Measurements from ENCODE around the gene FAM98B.

FAM98B gene

GRCh38 chr15:38533926-38534325 is 80.0 kb downstream of the FAM98B start (continued):
- TF ChIP-seq ZBTB21 (tag by site-specific recombination; IDR thresholded peaks at IDR 0.05) (no peak), ZFP69B (tag by site-specific recombination; IDR thresholded peaks at IDR 0.05) (no peak), ZNF701 (tag by site-specific recombination; IDR thresholded peaks at IDR 0.05) (no peak)

- no peak for TF ChIP-seq ZNF391 (tag by site-specific recombination; IDR thresholded peaks at IDR 0.05; ENCODE audit: borderline replicate concordance, low read depth)
- no peak for TF ChIP-seq ZNF138 (tag by site-specific recombination; IDR thresholded peaks at IDR 0.05; ENCODE audit: borderline replicate concordance)
- TF ChIP-seq ZNF248 (tag by site-specific recombination; IDR thresholded peaks at IDR 0.05), result no peak
- no peak for TF ChIP-seq ZFP41 (tag by site-specific recombination; IDR thresholded peaks at IDR 0.05; ENCODE audit: borderline replicate concordance)
- TF ChIP-seq ZXDB (tag by site-specific recombination; IDR thresholded peaks at IDR 0.05), result no peak
- TF ChIP-seq ZNF26 (tag by site-specific recombination; IDR thresholded peaks at IDR 0.05), result no peak
- no peak for TF ChIP-seq BCL11A (tag by site-specific recombination; IDR thresholded peaks at IDR 0.05; ENCODE audit: low read depth)
- no peak for TF ChIP-seq ZNF510 (tag by site-specific recombination; IDR thresholded peaks at IDR 0.05; ENCODE audit: insufficient replicate concordance)
- no peaks in the 10 kb centered on the region for H3K36me3 ChIP-seq (ENCODE audit: control insufficient read depth in 2 of 2, insufficient read depth in 1 of 2, low read length in 2 of 2)
- H3K9me3 ChIP-seq (ENCODE audit: control insufficient read depth, insufficient read depth, low read depth, low read length), result no peaks in the 10 kb centered on the region
- H3K4me1 ChIP-seq (ENCODE audit: control insufficient read depth, insufficient read depth, low read length), result peaks cover 8% of the 10 kb centered on the region; the same call in 1 of the 2 replicates
- no peak overlapping the region for H3K4me3 ChIP-seq (ENCODE audit: low read depth, low read length)
- no peak overlapping the region for H3K27ac ChIP-seq (ENCODE audit: extremely low read depth, low read depth, low read length)
- ChIA-PET POLR2A (no interaction called here), CTCF (interaction anchor here (0.6 to 0.7 kb wide), 2 partner anchors 8 to 441 kb away, joined by 3 read pairs; no protein-coding TSS in a partner anchor)
These were observed 80.8 kb downstream of the FAM98B start for GRCh38 chr15:38534691-38535090.

- Histone ChIP-seq H3K27ac (ENCODE audit: extremely low read depth, low read depth, low read length) (no peak overlapping the region), H3K36me3 (ENCODE audit: control insufficient read depth in 2 of 2, insufficient read depth in 1 of 2, low read length in 2 of 2) (no peaks in the 10 kb centered on the region), H3K4me1 (ENCODE audit: control insufficient read depth, insufficient read depth, low read length) (peaks cover 8% of the 10 kb centered on the region; the same call in 1 of the 2 replicates), H3K4me3 (ENCODE audit: low read depth, low read length) (no peak overlapping the region), H3K9me3 (ENCODE audit: control insufficient read depth, insufficient read depth, low read depth, low read length) (no peaks in the 10 kb centered on the region)
- ChIA-PET CTCF (interaction anchor here (0.6 to 1.2 kb wide), 3 partner anchors 16 to 161 kb away, joined by 3 to 5 read pairs (median 3); no protein-coding TSS in a partner anchor), POLR2A (no interaction called here)
- TF ChIP-seq OSR2 (tag by site-specific recombination; IDR thresholded peaks at IDR 0.05), result no peak
- TF ChIP-seq REST (tag by site-specific recombination; IDR thresholded peaks at IDR 0.05), result no peak
- TF ChIP-seq ZNF701 (tag by site-specific recombination; IDR thresholded peaks at IDR 0.05), result no peak
- no peak for TF ChIP-seq ZNF324 (tag by site-specific recombination; IDR thresholded peaks at IDR 0.05)
- TF ChIP-seq ZNF146 (tag by site-specific recombination; IDR thresholded peaks at IDR 0.05), result no peak
- no peak for TF ChIP-seq ZNF791 (tag by site-specific recombination; IDR thresholded peaks at IDR 0.05)
- no peak for TF ChIP-seq TSHZ1 (tag by site-specific recombination; IDR thresholded peaks at IDR 0.05; ENCODE audit: borderline replicate concordance)
- no peak for TF ChIP-seq ZNF571 (tag by site-specific recombination; IDR thresholded peaks at IDR 0.05)
- no peak for TF ChIP-seq ZNF362 (tag by site-specific recombination; IDR thresholded peaks at IDR 0.05)
- no peak for TF ChIP-seq ZNF549 (tag by site-specific recombination; IDR thresholded peaks at IDR 0.05)
- TF ChIP-seq ZBTB44 (tag by site-specific recombination; IDR thresholded peaks at IDR 0.05), result no peak
These were observed 81.7 kb downstream of the FAM98B start for GRCh38 chr15:38535491-38536200.
